Karpas-422 (cell line): Measurements from ENCODE around the gene SPTBN4. TPM values are rescaled to one million over a fixed set of nuclear protein-coding genes. Genes with fewer than 3 reads are reported as not detected.

Experiments
- DNase-seq: peaks from one replicate; pipeline ENCODE4 v3.0.0-alpha.2; 2015
- H2AFZ ChIP-seq: fragments of 200-600 bp; sonication (generic); 2 replicates; pipeline ENCODE4 v1.6.1; 2014; ENCODE audit warnings: antibody characterized with exemption, low read length, mixed read lengths
- H3K27ac ChIP-seq: fragments of 200-600 bp; sonication (generic); 2 replicates; pipeline ENCODE4 v1.5.1; 2014; ENCODE audit warnings: mild to moderate bottlenecking, low read length, moderate library complexity
- H3K27me3 ChIP-seq: fragments of 200-600 bp; sonication (generic); 2 replicates; pipeline ENCODE4 v1.6.1; 2014; ENCODE audit warnings: low read length, mixed read lengths
- H3K36me3 ChIP-seq: fragments of 200-600 bp; sonication (generic); 2 replicates; pipeline ENCODE4 v1.6.1; 2014; ENCODE audit warnings: low read length, mixed read lengths; ENCODE audit not compliant: insufficient read depth
- H3K4me1 ChIP-seq: fragments of 200-600 bp; sonication (generic); 2 replicates; pipeline ENCODE4 v1.6.1; 2014; ENCODE audit warnings: mild to moderate bottlenecking, low read length, mixed read lengths
- H3K4me2 ChIP-seq: fragments of 200-600 bp; sonication (generic); 2 replicates; pipeline ENCODE4 v1.6.1; 2014; ENCODE audit warnings: low read length, low read depth, mild to moderate bottlenecking; ENCODE audit not compliant: poor library complexity, severe bottlenecking
- H3K4me3 ChIP-seq: fragments of 200-600 bp; sonication (generic); 2 replicates; pipeline ENCODE4 v1.5.1; 2014; ENCODE audit warnings: mild to moderate bottlenecking, antibody characterized with exemption, low read length, mixed read lengths
- H3K79me2 ChIP-seq: fragments of 200-600 bp; sonication (generic); 2 replicates; pipeline ENCODE4 v1.6.1; 2014; ENCODE audit warnings: mild to moderate bottlenecking, low read length, mixed read lengths
- H3K9ac ChIP-seq: fragments of 200-600 bp; sonication (generic); 2 replicates; pipeline ENCODE4 v1.6.0; 2014; ENCODE audit warnings: low read length
- H3K9me2 ChIP-seq: fragments of 200-600 bp; sonication (generic), shearing (Covaris generic); replicated peaks from 2 replicates; pipeline ENCODE4 v1.6.0; 2014; ENCODE audit warnings: mild to moderate bottlenecking, low read length, moderate library complexity; ENCODE audit not compliant: insufficient read depth
- H3K9me3 ChIP-seq: fragments of 300-700, 200-600 bp; sonication (generic); 2 replicates; pipeline ENCODE4 v1.6.1; 2014; ENCODE audit warnings: low read length, mixed read lengths
- H4K20me1 ChIP-seq: fragments of 200-600 bp; sonication (generic); 2 replicates; pipeline ENCODE4 v1.6.1; 2014; ENCODE audit warnings: mild to moderate bottlenecking, antibody characterized with exemption, low read length, low read depth; ENCODE audit not compliant: insufficient read depth
- total RNA-seq: library from RNA; depleted of rRNA; stranded (reverse); fragments of >200 nt; shearing (Covaris generic); gene quantifications from 2 replicates; pipeline ENCODE4 v1.2.3, GENCODE V29; 2014; ENCODE audit warnings: low replicate concordance

SPTBN4 gene
- total RNA-seq, 1 experiment from 2014 or later = 1.0 TPM

DNA sequence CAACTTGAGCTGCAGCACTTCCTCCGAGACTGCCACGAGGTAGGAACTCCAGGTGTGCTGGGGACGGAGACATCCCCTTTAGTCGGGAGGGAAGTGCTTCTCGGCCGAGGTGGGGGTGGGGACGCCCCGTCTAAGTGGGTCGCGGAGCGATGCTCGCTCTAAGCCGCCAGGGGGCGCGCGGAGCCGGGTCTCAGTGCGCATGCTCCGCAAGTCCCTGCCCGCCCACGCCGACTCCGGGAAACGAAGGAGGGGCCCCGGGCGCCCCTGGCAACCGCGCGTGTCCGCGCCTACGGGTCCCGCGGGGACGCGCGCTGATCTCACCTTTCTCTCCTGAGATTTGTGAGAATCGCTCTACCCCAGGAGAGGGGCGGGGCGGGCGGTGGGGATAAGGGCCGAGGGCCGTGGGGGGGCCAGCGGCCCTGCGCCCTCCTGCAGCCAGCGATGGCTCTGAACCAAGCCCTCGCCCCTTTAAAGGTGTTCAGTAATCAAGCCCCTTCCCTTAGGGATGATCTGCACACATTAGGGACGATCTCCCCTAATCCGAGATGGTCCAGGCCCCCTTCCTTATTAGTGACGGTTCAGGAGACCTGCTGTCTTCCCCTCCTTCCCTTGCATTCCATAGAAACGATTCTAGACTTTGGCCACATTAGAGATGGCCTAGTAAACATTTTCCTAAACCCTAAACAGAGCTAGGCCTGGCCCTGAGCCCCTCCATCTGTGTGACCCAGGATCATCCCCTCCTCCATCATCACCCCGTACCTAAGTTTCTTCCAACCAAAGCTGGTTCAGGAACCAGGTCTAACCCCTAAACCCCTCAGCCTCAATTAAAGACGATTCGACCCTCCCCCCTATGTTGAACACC, 62.5 kb downstream of the SPTBN4 start:
- Histone ChIP-seq H3K9ac (peak overlapping the region; percentile 47), H3K4me2 (peak overlapping the region; percentile 64), H3K36me3 (no peaks in the 10 kb centered on the region), H3K27me3 (no peaks in the 10 kb centered on the region), H3K4me3 (peak overlapping the region; percentile 56), H2AFZ (peak overlapping the region; percentile 10; the same call in 1 of the 2 replicates), H4K20me1 (no peaks in the 10 kb centered on the region), H3K4me1 (peaks cover 30% of the 10 kb centered on the region), H3K9me3 (no peaks in the 10 kb centered on the region), H3K9me2 (no peaks in the 10 kb centered on the region), H3K79me2 (no peaks in the 10 kb centered on the region), H3K27ac (no peak overlapping the region)
- DNase-seq = peak; percentile 96

DNA sequence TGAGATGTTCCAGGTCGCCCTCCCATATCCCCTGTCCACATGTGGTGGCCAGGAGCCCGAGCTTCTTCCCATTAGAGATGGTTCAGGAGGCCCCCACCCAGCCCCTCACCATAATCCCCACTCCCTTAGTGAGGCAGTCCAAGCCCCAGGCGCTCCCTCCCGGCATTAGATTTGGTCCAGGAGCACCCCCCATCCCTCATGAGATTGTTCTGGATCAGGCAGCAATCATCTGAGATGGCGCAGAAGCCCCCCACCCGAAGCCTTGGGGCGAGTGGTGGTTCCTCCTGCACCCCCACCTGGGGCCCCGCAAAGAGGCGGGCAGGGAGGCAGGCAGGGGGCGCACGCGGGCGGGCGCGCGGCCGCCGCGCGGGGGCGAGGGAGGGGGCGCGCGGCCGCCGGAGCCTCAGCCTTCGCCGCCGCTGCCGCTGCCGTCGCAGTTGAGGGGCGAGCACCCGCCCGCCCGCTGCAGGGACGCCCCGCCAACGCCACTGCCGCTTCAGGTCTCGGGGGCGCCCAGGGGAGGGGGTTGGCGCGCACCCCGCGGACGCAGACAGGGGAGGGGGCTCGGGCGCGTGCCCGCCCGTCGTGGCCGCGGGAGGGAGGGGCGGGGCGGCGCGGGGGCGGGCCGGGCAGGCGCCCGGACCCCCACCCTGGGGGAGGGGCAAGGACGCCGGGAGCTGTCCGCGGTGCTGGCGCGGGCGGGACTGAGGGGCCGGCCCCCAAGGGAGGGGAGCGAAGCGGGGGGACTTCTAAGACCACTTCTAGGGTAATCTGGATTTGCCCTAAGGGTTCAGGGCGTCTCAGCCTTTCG, 63.5 kb downstream of the SPTBN4 start:
- Histone ChIP-seq H2AFZ (no peak overlapping the region), H3K36me3 (no peaks in the 10 kb centered on the region), H3K4me2 (no peak overlapping the region), H3K9ac (no peak overlapping the region), H3K4me3 (no peak overlapping the region), H3K27me3 (no peaks in the 10 kb centered on the region), H4K20me1 (no peaks in the 10 kb centered on the region), H3K9me3 (no peaks in the 10 kb centered on the region), H3K4me1 (peaks cover 21% of the 10 kb centered on the region), H3K27ac (no peak overlapping the region), H3K9me2 (no peaks in the 10 kb centered on the region), H3K79me2 (no peaks in the 10 kb centered on the region)
- DNase-seq = no peak

DNA sequence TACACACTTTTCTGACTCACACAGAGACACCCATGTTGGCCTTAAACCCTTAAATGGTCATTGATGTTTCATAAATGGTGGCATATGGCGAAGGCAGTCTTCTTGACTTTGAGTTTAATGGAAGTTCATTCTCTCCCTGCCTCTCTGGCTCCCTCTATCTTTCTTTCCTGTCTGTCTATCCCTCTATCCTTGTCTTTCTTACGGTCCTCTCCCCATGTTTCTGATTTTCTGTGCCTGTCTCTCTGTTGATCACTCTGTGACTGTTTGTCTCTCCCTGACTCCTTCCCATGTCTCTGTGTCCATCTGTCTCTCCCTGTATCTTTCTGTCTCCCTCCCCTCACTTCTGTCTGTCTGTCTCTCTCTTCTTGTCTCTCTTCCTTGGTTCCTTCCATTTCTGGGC, 66.7 kb downstream of the SPTBN4 start:
- DNase-seq = no peak

DNA sequence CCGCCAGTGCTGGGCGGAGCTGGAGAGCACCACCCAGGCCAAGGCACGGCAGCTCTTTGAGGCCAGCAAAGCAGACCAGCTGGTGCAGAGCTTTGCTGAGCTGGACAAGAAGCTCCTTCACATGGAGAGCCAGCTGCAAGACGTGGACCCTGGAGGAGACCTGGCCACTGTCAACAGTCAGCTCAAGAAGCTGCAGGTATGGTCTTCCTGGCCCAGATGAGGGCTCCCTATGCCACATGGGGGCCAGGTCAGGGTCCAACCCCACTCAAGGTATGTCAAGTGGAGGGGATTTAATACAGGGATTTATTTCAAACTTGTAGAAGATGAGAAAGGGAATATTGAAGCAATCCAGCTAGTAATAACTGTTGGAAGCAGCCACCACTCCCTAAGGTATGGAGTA, 67.3 kb downstream of the SPTBN4 start:
- no peaks in the 10 kb centered on the region for H4K20me1 ChIP-seq
- no peaks in the 10 kb centered on the region for H3K79me2 ChIP-seq
- no peak overlapping the region for H2AFZ ChIP-seq
- no peak overlapping the region for H3K27ac ChIP-seq
- peaks cover 8% of the 10 kb centered on the region for H3K4me1 ChIP-seq
- no peaks in the 10 kb centered on the region for H3K9me2 ChIP-seq
- no peak overlapping the region for H3K9ac ChIP-seq
- H3K36me3 ChIP-seq = no peaks in the 10 kb centered on the region
- DNase-seq = no peak
- no peak overlapping the region for H3K4me2 ChIP-seq
- H3K27me3 ChIP-seq = no peaks in the 10 kb centered on the region
- H3K4me3 ChIP-seq = no peak overlapping the region
- H3K9me3 ChIP-seq = no peaks in the 10 kb centered on the region

More for the DNA sequence above, 66.7 kb downstream of the SPTBN4 start:
- H3K4me1 ChIP-seq = peaks cover 8% of the 10 kb centered on the region
- no peak overlapping the region for H2AFZ ChIP-seq
- no peaks in the 10 kb centered on the region for H3K36me3 ChIP-seq
- no peaks in the 10 kb centered on the region for H4K20me1 ChIP-seq
- H3K79me2 ChIP-seq = no peaks in the 10 kb centered on the region
- H3K4me3 ChIP-seq = no peak overlapping the region
- no peaks in the 10 kb centered on the region for H3K9me2 ChIP-seq
- no peak overlapping the region for H3K9ac ChIP-seq
- H3K4me2 ChIP-seq = no peak overlapping the region
- H3K27ac ChIP-seq = no peak overlapping the region
- no peaks in the 10 kb centered on the region for H3K9me3 ChIP-seq
- H3K27me3 ChIP-seq = no peaks in the 10 kb centered on the region

DNA sequence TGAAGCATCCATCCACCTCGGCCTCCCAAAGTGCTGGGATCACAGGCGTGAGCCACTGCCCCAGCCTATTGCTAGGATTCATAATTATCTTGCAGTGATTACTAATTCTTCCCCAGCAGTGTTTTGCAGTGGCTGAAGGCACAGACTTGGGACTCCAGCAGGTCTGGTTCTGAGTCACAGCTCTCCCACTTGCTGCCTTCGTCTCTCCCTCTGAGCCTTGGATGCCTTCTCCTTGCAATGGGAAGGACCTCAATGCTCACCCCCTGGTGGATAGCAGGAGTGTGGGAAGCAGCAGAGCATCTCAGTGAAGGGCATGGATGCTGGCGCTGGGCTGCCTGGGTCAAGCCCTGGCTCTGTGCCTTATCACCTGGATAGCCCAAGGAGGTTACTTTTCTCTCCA, 72.3 kb downstream of the SPTBN4 start:
- no peaks in the 10 kb centered on the region for H3K4me1 ChIP-seq
- no peak overlapping the region for H3K4me2 ChIP-seq
- H3K36me3 ChIP-seq = no peaks in the 10 kb centered on the region
- no peak overlapping the region for H3K27ac ChIP-seq
- no peak overlapping the region for H3K9ac ChIP-seq
- no peak overlapping the region for H3K4me3 ChIP-seq
- no peaks in the 10 kb centered on the region for H4K20me1 ChIP-seq
- H2AFZ ChIP-seq = no peak overlapping the region
- H3K9me3 ChIP-seq = no peaks in the 10 kb centered on the region
- DNase-seq = peak; percentile 35
- H3K79me2 ChIP-seq = no peaks in the 10 kb centered on the region
- H3K27me3 ChIP-seq = no peaks in the 10 kb centered on the region
- H3K9me2 ChIP-seq = no peaks in the 10 kb centered on the region

DNA sequence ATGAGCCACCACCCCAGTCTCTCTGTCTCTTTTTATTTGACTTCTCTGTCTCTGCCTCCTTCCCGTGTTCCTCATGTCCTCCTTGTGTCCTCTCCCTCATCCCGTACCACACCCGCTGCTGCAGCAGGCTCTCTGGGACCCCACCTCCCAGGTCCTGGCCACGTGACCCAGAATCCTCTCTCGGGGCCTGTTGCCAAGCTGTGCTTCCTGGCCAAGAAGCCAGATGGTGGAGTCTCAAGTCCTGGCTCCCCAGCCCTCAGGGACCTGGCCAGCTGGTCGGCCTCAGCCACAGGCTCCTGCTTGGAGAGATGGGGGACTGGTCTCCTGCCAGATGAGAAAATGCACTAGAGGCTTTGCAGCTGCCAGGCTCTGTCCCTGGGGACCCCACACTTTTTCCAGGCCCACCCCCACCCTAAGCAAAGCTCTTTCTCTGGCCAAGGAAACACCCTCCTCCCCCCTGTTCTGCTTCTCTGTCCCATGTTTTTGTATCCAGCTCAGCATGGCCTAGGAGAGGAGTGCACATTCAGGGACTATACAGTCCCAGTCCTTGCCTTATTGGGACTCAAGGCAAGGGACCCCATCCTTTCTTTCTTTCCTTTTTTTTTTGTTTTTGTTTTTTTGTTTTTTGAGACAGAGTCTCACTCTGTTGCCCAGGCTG, 75.5 kb downstream of the SPTBN4 start:
- Histone ChIP-seq H3K4me3 (no peak overlapping the region), H3K36me3 (no peaks in the 10 kb centered on the region), H4K20me1 (no peaks in the 10 kb centered on the region), H2AFZ (no peak overlapping the region), H3K79me2 (no peaks in the 10 kb centered on the region), H3K27ac (no peak overlapping the region), H3K9me3 (no peaks in the 10 kb centered on the region), H3K27me3 (no peaks in the 10 kb centered on the region), H3K4me1 (no peaks in the 10 kb centered on the region), H3K9ac (no peak overlapping the region), H3K4me2 (no peak overlapping the region), H3K9me2 (no peaks in the 10 kb centered on the region)
- DNase-seq = peak; percentile 35

DNA sequence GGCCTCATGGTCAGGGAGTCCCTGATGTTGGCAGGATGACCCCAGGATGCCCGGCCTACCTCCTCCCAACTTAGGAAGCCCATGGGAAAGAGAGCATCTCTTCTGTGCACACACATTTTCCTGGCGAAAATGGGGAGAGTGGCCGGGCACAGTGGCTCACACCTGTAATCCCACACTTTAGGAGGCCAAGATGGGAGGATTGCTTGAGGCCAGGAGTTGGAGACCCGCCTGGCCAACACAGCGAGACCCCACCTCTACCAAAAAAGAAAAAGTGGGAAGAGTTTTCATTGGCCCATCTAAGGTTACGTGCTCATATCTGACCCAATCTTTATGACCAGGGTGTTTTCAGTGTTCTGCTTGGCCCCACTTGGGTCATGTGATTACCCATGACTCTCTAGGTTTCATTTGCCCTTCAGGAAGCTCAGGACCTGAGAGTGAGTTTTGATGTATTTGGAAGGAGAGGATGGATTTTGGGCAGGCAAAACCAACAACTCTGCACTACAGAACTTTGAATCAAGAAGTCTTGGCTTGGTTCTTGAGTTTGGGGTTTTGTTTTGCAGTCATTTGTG, 76.3 kb downstream of the SPTBN4 start:
- Histone ChIP-seq H3K4me2 (no peak overlapping the region), H3K4me3 (no peak overlapping the region), H4K20me1 (no peaks in the 10 kb centered on the region), H3K4me1 (no peaks in the 10 kb centered on the region), H2AFZ (no peak overlapping the region), H3K9me3 (no peaks in the 10 kb centered on the region), H3K9ac (no peak overlapping the region), H3K27me3 (no peaks in the 10 kb centered on the region), H3K79me2 (no peaks in the 10 kb centered on the region), H3K9me2 (no peaks in the 10 kb centered on the region), H3K27ac (no peak overlapping the region), H3K36me3 (no peaks in the 10 kb centered on the region)
- DNase-seq = peak; percentile 17
